G401 (cell line): ENCODE results near the gene CUX1. TPM values are rescaled to one million over a fixed set of nuclear protein-coding genes. Genes with fewer than 3 reads are reported as not detected.
A peak's percentile ranks its signal among the peaks of the same experiment; 100 is the strongest.
"Not testable (repeated sequence)": the region's sequence is repeated elsewhere in the genome, so short reads cannot be mapped to it uniquely, and the experiment has no call there.

Experiments
- DNase-seq: peaks from one replicate; pipeline ENCODE4 v3.0.0-alpha.2; 2015; ENCODE audit warnings: low spot score
- in situ Hi-C: cut with HindIII; loops from 2 replicates; pipeline ENCODE4 v1.10.0; 2016; ENCODE audit warnings: low sequenced_read_pairs, mixed read lengths
- total RNA-seq: library from RNA; depleted of rRNA; stranded (reverse); fragments of >200 nt; shearing (Covaris generic); gene quantifications from 2 replicates; pipeline ENCODE4 v1.2.3, GENCODE V29; 2014

The CUX1 gene
- total RNA-seq, 1 experiment from 2014 or later, result 23.2 TPM

DNA sequence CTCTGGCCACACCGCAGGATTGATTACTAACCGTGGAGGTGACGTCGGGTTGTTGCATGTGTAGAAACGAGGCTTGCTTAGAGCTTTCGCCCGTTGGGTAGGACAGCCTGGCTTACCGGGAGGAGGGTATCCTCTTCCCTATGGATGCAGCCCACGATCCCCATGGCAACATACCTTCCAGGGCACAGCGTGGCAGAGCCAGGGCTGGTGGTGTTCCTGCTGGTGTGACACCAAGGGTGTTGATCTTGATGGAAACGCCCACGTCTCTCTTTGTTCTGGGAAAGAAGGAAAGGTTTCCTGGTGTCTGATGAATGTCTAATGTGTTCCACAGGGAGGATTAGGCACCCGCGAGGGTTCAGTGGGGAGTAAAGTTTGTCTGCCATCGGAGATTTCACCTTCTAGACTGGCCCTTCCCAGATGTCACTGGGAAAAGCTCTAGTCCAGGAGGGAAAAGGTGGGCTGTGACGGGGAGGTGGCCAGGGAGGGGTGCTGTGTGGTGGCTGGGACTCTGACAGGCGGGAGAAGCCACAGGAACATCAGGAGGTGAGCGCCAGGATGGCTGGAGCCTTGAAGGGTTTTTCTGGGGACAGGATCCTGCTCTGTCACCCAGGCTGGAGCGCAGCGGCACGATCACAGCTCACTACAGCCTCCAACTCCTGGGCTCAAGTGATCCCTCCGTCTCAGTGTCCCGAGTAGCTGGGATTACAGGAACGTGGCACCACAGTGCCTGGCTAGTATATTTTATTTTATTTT, 102.1 kb downstream of the CUX1 start:
- in situ Hi-C loops, result no loop called here
- DNase-seq, result no peak

DNA sequence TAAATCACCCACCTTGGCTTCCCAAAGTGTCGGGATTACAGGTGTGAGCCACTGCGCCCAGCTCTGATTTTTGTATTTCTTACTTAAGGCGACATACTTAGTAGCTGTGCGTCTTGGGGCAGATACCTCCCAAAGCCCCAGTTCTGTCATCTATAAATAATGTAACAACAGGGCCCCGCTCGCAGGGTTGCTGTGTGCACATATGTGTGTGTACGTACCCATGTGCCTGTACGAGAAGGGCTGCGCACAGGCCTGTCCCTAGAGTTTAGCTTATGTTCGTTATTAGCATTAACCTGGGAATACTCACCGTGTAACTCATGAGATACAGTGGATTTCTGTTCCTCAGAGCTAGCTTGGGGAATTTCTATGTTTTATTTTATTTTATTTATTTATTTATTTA, 103.6 kb downstream of the CUX1 start:
- in situ Hi-C loops, result no loop called here
- DNase-seq, result no peak

- in situ Hi-C loops, result not testable (repeated sequence)
These were observed 104.4 kb downstream of the CUX1 start for GRCh38 chr7:101921546-101922489.

GRCh38 chr7:101922631-101923601, 105.5 kb downstream of the CUX1 start:
- no peak for DNase-seq
- in situ Hi-C loops, result no loop called here

More at GRCh38 chr7:101921546-101922489, 104.4 kb downstream of the CUX1 start:
- DNase-seq, result not testable (repeated sequence)

DNA sequence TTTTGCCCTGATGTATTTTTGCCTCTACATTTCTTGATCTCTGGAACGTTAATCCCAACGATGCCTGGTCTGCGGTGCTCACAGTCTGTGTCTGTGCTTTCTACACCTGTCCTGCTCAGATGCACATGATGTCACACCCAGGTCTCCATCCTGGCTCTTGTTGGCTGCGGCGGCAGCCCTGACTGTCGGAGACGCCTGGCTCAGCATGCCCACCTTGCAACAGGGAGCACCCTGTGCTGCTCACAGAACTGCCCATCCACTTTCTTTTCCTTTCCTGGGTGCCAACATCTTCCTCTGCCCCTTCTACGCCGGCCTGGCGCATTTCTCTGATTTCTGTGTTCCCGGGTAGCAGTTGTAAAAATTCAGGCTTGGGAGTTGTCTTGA, 106.2 kb downstream of the CUX1 start:
- DNase-seq, result peak; percentile 80
- in situ Hi-C loops, result no loop called here

DNA sequence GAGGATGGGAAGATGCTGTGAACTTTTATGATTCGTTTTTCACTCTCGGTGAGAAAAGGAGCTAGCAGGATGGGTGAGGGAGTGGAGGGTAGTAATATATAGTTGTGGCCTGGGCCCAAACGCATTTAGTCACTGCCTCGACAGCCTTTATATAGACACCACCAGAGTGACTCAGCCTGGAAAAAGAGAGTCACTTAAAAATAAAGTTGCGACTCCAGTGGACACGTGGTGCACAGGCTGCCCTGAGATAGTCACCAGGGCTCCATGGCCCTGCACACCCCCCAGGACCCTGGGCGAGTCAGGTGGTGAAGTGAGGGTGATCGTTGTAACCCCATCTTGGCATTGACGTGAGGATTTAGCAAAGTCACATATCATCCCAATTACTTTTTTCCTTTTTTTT, 106.7 kb downstream of the CUX1 start:
- DNase-seq, result no peak
- in situ Hi-C loops, result no loop called here

GRCh38 chr7:101926265-101926664, 108.8 kb downstream of the CUX1 start:
- no peak for DNase-seq
- in situ Hi-C loops, result no loop called here

- no peak for DNase-seq
- in situ Hi-C loops, result no loop called here
These were observed 110.0 kb downstream of the CUX1 start for GRCh38 chr7:101927389-101927788.

DNA sequence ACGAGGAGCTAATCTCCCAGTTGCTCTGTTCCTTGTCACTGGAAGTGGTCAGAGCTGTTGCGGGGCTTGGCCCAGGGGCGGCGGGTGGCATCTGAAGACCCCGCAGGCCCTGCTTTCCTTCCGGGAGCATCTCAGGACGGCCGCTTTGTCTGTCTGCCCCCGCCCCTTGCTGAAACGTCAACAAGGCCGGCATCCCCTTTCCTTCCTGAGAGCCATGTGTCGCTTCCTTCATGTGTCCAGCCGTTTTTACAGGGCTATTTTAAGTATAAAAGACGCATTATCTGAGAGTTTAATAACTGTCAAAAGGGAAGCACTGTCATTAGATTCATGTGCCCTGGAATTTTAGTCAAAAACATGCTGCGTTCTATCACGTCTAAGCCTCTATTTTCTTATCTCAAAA, 110.4 kb downstream of the CUX1 start:
- no peak for DNase-seq
- in situ Hi-C loops, result no loop called here

- no peak for DNase-seq
- in situ Hi-C loops, result no loop called here
These were observed 111.8 kb downstream of the CUX1 start for GRCh38 chr7:101929256-101929655.

- DNase-seq, in situ Hi-C loops: not testable (repeated sequence)
These were observed 112.5 kb downstream of the CUX1 start for GRCh38 chr7:101929911-101930310.

GRCh38 chr7:101932083-101932482, 114.7 kb downstream of the CUX1 start:
- no peak for DNase-seq
- in situ Hi-C loops, result no loop called here

DNA sequence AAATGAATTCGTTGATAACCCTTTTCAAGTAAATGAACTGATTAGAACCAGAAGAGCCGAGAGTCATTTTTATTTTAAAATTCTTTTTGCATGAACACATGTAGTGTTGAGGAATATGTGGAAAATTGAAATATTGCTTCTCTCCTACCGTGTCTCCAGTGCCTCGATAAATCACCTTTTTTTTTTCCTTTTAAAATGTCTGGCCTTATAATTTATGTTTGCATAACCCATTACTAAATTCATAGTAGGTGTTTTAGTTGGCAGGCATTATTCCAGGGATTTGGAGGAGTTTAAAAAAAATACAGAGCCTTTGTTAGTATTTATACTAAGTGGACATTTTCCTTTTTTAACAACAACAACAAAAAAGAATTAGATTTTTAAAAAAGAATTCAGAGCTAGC, 115.6 kb downstream of the CUX1 start:
- in situ Hi-C loops, result no loop called here
- DNase-seq, result no peak

GRCh38 chr7:101933688-101934121, 116.3 kb downstream of the CUX1 start:
- no peak for DNase-seq
- in situ Hi-C loops, result no loop called here

DNA sequence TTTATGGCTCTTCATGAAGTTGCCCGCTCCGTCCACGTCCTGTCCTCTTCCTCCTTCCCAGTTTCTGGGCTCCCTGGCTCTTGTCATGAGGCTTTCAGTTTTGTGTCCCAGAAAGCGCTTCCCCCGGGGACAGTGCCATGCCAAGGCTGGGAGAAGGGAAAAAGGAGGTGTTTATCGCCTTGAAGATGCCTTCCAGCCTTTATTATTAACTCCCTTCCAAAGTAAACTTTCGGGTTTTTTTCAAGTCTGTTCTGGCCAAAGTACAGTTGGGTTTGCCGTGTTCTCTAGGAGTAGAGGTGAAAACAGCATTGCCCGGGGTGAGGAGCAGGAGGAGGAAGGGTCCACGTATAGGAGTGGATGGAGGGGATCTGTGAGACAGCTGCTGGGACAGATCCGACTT, 117.2 kb downstream of the CUX1 start:
- no peak for DNase-seq
- in situ Hi-C loops, result loop anchor here (5.0 kb wide), 2 partner anchors 37 to 98 kb away; no protein-coding TSS in a partner anchor

DNA sequence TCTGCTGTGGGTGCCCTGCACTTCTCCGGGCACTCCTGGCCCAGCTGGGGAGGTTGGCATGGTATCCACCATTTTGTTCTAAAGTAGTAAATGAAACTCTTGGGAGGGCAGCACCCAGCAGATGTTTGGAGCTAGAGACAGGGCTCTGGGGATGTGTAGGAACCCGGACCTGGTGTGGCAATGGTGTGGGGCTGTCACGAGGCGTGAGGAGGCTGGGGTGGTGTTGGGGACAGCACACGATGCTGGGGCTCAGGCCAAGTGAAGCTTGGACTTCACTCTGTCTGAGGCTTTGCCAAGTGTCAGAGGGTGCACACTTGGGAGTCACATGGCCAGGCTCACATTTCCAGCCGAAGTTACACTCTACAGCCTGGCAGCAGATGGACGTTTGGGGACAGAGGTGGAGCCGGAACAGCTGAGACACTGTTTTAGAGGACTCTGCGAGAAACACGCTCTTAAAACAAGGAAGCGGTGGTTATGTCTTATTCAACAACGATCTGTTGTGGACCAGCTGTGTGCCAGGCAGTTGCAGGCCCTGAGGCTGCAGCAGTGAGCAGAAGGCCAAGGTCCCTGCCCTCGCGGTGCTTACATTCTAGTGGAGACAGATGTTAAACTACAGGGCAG, 118.2 kb downstream of the CUX1 start:
- in situ Hi-C loops, result loop anchor here (5.0 kb wide), 2 partner anchors 38 to 97 kb away; no protein-coding TSS in a partner anchor
- DNase-seq, result peak; percentile 47

DNA sequence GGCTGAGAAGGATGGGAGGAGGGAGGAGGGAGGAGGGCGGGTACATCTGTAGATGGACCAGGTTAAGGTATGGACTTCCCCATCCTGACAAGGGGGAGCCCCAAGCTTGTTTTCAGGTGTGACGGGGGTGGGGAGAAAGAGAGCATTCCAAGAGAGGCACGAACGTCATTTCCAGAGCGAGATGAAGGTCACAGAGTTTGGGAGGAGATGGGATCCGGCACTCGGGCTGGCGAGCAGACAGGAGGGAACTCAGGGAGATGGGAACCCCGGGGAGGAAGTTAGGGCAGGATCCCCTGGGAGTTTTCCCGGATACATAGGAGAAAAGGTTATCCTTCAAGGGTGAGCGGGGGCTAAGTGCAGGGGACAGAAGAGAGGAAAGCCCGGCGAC, 118.8 kb downstream of the CUX1 start:
- in situ Hi-C loops, result loop anchor here (5.0 kb wide), 2 partner anchors 39 to 96 kb away; no protein-coding TSS in a partner anchor
- DNase-seq, result no peak

GRCh38 chr7:101936611-101937231, 119.3 kb downstream of the CUX1 start:
- DNase-seq, result peak; percentile 42
- in situ Hi-C loops, result loop anchor here (5.0 kb wide), 2 partner anchors 39 to 96 kb away; no protein-coding TSS in a partner anchor
